Ishikawa (cell line): ENCODE measurements around the gene GRM3.

ENCODE experiments used
- MAX ChIP-seq: IDR thresholded peaks from 2 replicates; pipeline ENCODE4 v1.6.1; 2012
- RAD21 ChIP-seq: IDR thresholded peaks from 2 replicates; pipeline ENCODE4 v1.6.1; 2012; ENCODE audit warnings: low read depth

GRCh38 chr7:86818903-86819302 lies 175.2 kb downstream of the GRM3 start:
- TF ChIP-seq MAX (no peak), RAD21 (no peak)
